ENCODE data around the gene HPCAL1.

DNA sequence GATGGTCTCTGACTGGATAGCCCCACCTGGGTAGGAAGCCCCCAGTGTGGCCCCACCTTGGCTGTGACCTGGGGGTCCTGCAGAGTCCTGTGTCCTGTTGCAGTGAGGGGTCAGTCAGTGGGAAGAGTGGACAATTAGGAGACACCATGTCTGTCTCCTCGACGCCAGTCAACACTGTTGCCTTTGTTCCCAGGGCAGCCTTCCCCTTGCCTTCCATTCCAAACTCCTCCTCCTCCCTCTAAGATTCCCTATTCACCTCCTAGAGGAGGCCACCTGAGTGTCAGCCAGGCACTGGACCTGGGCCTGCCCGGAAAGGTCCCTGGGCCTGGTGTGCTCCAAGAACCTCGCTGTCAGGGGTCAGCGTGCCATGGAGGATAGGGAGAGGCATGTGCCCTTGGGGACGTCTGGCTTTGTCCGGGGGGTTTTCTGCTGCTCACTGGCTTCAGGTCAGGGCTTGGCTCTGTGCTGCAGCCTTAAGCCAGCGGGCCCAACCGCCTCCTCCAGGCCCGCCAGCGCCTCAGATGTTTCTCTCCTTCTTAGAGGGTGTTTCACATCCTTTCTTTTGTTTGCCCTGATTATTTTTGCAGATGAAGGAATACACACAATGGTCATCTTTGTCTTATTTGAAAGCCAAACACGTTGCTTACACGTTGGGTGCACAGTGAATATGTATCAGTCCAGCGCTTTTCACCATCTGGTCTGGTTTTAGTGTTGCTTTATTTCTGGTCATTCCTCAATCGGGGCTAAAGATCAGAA, 68.9 kb downstream of the HPCAL1 start:
- TF ChIP-seq EZH2 (IDR thresholded peaks at IDR 0.05; ENCODE audit: low read length, unreplicated experiment) (no peak), EZH2phosphoT487 (IDR thresholded peaks at IDR 0.05; ENCODE audit: borderline replicate concordance, low read length) (no peak)
- TF ChIP-seq, protein P1, sequence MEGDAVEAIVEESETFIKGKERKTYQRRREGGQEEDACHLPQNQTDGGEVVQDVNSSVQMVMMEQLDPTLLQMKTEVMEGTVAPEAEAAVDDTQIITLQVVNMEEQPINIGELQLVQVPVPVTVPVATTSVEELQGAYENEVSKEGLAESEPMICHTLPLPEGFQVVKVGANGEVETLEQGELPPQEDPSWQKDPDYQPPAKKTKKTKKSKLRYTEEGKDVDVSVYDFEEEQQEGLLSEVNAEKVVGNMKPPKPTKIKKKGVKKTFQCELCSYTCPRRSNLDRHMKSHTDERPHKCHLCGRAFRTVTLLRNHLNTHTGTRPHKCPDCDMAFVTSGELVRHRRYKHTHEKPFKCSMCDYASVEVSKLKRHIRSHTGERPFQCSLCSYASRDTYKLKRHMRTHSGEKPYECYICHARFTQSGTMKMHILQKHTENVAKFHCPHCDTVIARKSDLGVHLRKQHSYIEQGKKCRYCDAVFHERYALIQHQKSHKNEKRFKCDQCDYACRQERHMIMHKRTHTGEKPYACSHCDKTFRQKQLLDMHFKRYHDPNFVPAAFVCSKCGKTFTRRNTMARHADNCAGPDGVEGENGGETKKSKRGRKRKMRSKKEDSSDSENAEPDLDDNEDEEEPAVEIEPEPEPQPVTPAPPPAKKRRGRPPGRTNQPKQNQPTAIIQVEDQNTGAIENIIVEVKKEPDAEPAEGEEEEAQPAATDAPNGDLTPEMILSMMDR (conservative IDR thresholded peaks at IDR 0.05; ENCODE audit: low read depth, low read length): no peak
